Measurements from ENCODE around the gene PTPA. TPM values are rescaled to one million over a fixed set of nuclear protein-coding genes. Genes with fewer than 3 reads are reported as not detected.

PTPA gene
- total and polyA plus RNA-seq, 10 of the 15 experiments (the other 5 are each of a cell fraction or from before 2014, with no cell fraction given), result 1.6 to 111 (median 55.1) TPM

DNA sequence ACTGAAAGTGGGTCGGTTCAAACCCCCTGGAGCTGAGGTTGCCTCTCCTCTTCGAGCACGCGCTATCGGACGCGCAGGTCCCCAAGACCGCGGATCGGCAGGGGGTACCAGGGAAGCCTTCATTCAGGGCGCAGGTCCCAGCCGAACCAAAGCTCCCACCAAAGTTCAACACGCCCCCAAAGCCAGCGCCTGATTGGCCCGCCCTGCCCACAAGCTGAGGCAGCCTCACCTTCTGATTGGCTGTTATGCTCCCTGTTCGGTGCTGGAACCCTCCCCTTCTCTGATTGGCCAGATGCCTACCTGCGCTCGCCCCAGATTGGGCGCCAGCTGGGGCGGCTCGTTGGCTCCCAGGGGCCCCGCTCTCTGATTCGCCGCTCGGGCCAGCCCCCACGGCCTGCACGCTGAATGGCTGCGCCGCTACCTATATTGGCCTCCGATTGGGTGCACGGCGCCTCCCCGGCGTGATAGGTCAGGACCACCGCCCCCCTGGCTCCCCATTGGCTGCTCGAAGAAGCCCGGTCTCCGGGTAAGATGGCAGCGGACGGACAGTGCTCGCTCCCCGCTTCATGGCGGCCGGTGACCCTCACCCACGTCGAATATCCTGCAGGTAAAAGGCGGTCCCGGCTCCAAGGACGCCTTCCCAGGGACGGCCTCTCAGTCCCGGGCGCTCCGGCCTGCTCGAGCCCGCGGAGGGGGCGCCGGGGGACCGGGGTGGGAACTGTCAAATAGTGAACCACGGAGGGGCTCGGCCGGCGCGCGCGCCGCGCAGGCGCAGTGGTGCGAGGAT is 30.4 kb upstream of the PTPA start, which contains the start of gene DOLPP1 (continued):
- TF ChIP-seq CHD2 (IDR thresholded peaks at IDR 0.05; ENCODE audit: borderline replicate concordance, low read depth, low read length), result peak; percentile 97
- no peak for TF ChIP-seq RAD51 (IDR thresholded peaks at IDR 0.05)
- TF ChIP-seq SUPT20H (IDR thresholded peaks at IDR 0.05; ENCODE audit: borderline replicate concordance, control insufficient read depth, low read depth, low read length), result no peak
- TF ChIP-seq DPF2 (IDR thresholded peaks at IDR 0.05), result no peak; the same call in 1 of the 2 replicates
- TF ChIP-seq GATAD2B (conservative IDR thresholded peaks at IDR 0.05; ENCODE audit: low read depth), result no peak; the same call in 1 of the 2 replicates
- TF ChIP-seq, protein P1, sequence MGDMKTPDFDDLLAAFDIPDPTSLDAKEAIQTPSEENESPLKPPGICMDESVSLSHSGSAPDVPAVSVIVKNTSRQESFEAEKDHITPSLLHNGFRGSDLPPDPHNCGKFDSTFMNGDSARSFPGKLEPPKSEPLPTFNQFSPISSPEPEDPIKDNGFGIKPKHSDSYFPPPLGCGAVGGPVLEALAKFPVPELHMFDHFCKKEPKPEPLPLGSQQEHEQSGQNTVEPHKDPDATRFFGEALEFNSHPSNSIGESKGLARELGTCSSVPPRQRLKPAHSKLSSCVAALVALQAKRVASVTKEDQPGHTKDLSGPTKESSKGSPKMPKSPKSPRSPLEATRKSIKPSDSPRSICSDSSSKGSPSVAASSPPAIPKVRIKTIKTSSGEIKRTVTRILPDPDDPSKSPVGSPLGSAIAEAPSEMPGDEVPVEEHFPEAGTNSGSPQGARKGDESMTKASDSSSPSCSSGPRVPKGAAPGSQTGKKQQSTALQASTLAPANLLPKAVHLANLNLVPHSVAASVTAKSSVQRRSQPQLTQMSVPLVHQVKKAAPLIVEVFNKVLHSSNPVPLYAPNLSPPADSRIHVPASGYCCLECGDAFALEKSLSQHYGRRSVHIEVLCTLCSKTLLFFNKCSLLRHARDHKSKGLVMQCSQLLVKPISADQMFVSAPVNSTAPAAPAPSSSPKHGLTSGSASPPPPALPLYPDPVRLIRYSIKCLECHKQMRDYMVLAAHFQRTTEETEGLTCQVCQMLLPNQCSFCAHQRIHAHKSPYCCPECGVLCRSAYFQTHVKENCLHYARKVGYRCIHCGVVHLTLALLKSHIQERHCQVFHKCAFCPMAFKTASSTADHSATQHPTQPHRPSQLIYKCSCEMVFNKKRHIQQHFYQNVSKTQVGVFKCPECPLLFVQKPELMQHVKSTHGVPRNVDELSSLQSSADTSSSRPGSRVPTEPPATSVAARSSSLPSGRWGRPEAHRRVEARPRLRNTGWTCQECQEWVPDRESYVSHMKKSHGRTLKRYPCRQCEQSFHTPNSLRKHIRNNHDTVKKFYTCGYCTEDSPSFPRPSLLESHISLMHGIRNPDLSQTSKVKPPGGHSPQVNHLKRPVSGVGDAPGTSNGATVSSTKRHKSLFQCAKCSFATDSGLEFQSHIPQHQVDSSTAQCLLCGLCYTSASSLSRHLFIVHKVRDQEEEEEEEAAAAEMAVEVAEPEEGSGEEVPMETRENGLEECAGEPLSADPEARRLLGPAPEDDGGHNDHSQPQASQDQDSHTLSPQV (IDR thresholded peaks at IDR 0.05), result no peak
- 0 out of 2 replicates have a peak, but pooled peaks have one; percentile 4 for TF ChIP-seq SMC3 (IDR thresholded peaks at IDR 0.05; ENCODE audit: borderline replicate concordance, low read length)
- TF ChIP-seq SMAD1 (IDR thresholded peaks at IDR 0.05; ENCODE audit: low read depth, partially characterized antibody), result no peak
- TF ChIP-seq NR2C1 (IDR thresholded peaks at IDR 0.05), result peak; percentile 25; the same call in 1 of the 2 replicates
- peak; percentile 97 for TF ChIP-seq YY1 (IDR thresholded peaks at IDR 0.05; ENCODE audit: low read depth, low read length)
- TF ChIP-seq, protein P2, sequence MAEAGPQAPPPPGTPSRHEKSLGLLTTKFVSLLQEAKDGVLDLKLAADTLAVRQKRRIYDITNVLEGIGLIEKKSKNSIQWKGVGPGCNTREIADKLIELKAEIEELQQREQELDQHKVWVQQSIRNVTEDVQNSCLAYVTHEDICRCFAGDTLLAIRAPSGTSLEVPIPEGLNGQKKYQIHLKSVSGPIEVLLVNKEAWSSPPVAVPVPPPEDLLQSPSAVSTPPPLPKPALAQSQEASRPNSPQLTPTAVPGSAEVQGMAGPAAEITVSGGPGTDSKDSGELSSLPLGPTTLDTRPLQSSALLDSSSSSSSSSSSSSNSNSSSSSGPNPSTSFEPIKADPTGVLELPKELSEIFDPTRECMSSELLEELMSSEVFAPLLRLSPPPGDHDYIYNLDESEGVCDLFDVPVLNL (IDR thresholded peaks at IDR 0.05; ENCODE audit: low read depth, low read length), result peak; percentile 85
- TF ChIP-seq, protein P3, sequence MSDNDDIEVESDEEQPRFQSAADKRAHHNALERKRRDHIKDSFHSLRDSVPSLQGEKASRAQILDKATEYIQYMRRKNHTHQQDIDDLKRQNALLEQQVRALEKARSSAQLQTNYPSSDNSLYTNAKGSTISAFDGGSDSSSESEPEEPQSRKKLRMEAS (IDR thresholded peaks at IDR 0.05; ENCODE audit: low read depth, low read length), result peak; percentile 22; the same call in 1 of the 2 replicates
- TF ChIP-seq MTA3 (IDR thresholded peaks at IDR 0.05; ENCODE audit: borderline replicate concordance, low read length), result no peak
- 0 out of 2 replicates have a peak, but pooled peaks have one; percentile 18 for TF ChIP-seq HDAC2 (IDR thresholded peaks at IDR 0.05)
- no peak for TF ChIP-seq POU2F2 (IDR thresholded peaks at IDR 0.05; ENCODE audit: borderline replicate concordance, low read depth, low read length)
- TF ChIP-seq LARP7 (IDR thresholded peaks at IDR 0.05), result no peak; the same call in 1 of the 2 replicates
- TF ChIP-seq HDGF (IDR thresholded peaks at IDR 0.05), result peak; percentile 94
- no peak for TF ChIP-seq PAX8 (IDR thresholded peaks at IDR 0.05)
- TF ChIP-seq, protein P4, sequence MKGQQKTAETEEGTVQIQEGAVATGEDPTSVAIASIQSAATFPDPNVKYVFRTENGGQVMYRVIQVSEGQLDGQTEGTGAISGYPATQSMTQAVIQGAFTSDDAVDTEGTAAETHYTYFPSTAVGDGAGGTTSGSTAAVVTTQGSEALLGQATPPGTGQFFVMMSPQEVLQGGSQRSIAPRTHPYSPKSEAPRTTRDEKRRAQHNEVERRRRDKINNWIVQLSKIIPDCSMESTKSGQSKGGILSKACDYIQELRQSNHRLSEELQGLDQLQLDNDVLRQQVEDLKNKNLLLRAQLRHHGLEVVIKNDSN (IDR thresholded peaks at IDR 0.05; ENCODE audit: borderline replicate concordance, extremely low read length, insufficient read depth, low read depth, low read length), result peak; percentile 7
- TF ChIP-seq JUND (IDR thresholded peaks at IDR 0.05; ENCODE audit: low read depth, low read length), result no peak
- peak; percentile 74 for TF ChIP-seq CREB1 (IDR thresholded peaks at IDR 0.05; ENCODE audit: low read depth)
- TF ChIP-seq CBFB (IDR thresholded peaks at IDR 0.05; ENCODE audit: low read depth), result no peak
- TF ChIP-seq SREBF1 (IDR thresholded peaks at IDR 0.05; ENCODE audit: low read length), result no peak
- TF ChIP-seq KDM1A (IDR thresholded peaks at IDR 0.05; ENCODE audit: borderline replicate concordance), result no peak
- no peak for TF ChIP-seq CEBPB (IDR thresholded peaks at IDR 0.05; ENCODE audit: borderline replicate concordance in 1 of 2, low read depth in 2 of 2, low read length in 2 of 2)
- TF ChIP-seq SMARCA5 (IDR thresholded peaks at IDR 0.05), result no peak
- no peak for TF ChIP-seq CBX3 (IDR thresholded peaks at IDR 0.05; ENCODE audit: borderline replicate concordance, low read depth)
